Measurements from ENCODE around the gene SCUBE1.

- TF ChIP-seq POLR2A (IDR thresholded peaks at IDR 0.05; ENCODE audit: low read depth, low read length) (no peak), CTCF (IDR thresholded peaks at IDR 0.05; ENCODE audit: extremely low read depth in 1 of 2, insufficient read depth in 1 of 2, low read depth in 1 of 2, low read length in 2 of 2) (no peak), POLR2AphosphoS5 (IDR thresholded peaks at IDR 0.05; ENCODE audit: insufficient read depth, low read depth, low read length) (no peak), MAX (IDR thresholded peaks at IDR 0.05; ENCODE audit: insufficient read depth, insufficient read length) (no peak), FOS (IDR thresholded peaks at IDR 0.05; ENCODE audit: borderline replicate concordance, insufficient read depth, low read length) (no peak), EZH2 (IDR thresholded peaks at IDR 0.05; ENCODE audit: borderline replicate concordance, low read depth, low read length, severe bottlenecking) (no peak), MYC (IDR thresholded peaks at IDR 0.05; ENCODE audit: low read depth, low read length) (no peak)
These were observed 48.1 kb upstream of the SCUBE1 start for GRCh38 chr22:43391306-43391705.

Data from endothelial cell of umbilical vein (primary cell).